ENCODE measurements around the gene BRD3. TPM values are rescaled to one million over a fixed set of nuclear protein-coding genes. Genes with fewer than 3 reads are reported as not detected.

Gene BRD3
- total RNA-seq, 2 experiments from 2014 or later = 3.1 to 16.3 TPM

- DNase-seq (ENCODE audit: low spot score) = no peak
- no peaks in the 10 kb centered on the region for H3K9me2 ChIP-seq (ENCODE audit: insufficient read depth, low read length)
- H3K4me3 ChIP-seq (ENCODE audit: low read depth, low read length, poor library complexity, severe bottlenecking) = no peak overlapping the region
- H2AFZ ChIP-seq (ENCODE audit: low read length) = no peak overlapping the region
- intact Hi-C loops (cut with micrococcal nuclease; ENCODE audit: unreplicated experiment) = no loop called here
- TF ChIP-seq EZH2phosphoT487 (IDR thresholded peaks at IDR 0.05; ENCODE audit: borderline replicate concordance, low read depth, low read length) (no peak), CTCF (conservative IDR thresholded peaks at IDR 0.05; ENCODE audit: low read length) (no peak)
- ChIA-PET POLR2A (no interaction called here), CTCF (ENCODE audit: unreplicated experiment) (no interaction called here)
- no peaks in the 10 kb centered on the region for H3K79me2 ChIP-seq (ENCODE audit: insufficient read depth, low read depth, low read length)
- no peak overlapping the region for H3K4me2 ChIP-seq (ENCODE audit: low read length)
- no peak overlapping the region for H3K27ac ChIP-seq (ENCODE audit: low read depth, low read length, poor library complexity, severe bottlenecking)
- H4K20me1 ChIP-seq (ENCODE audit: insufficient read depth, low read length) = peaks cover 4% of the 10 kb centered on the region; the same call in 1 of the 2 replicates
- H3K36me3 ChIP-seq (ENCODE audit: insufficient read depth, low read length) = no peaks in the 10 kb centered on the region
- BruUV-seq (replicated peaks) = no TSS peak
- H3K9me3 ChIP-seq (ENCODE audit: low read length) = no peaks in the 10 kb centered on the region
- no peaks in the 10 kb centered on the region for H3K4me1 ChIP-seq (ENCODE audit: insufficient read depth, low read length, poor library complexity, severe bottlenecking)
Measured at GRCh38 chr9:134053401-134053871, 14.4 kb downstream of the BRD3 start.

GRCh38 chr9:134052941-134053340, 14.9 kb downstream of the BRD3 start:
- H3K79me2 ChIP-seq (ENCODE audit: insufficient read depth, low read depth, low read length) = no peaks in the 10 kb centered on the region
- no peaks in the 10 kb centered on the region for H3K9me3 ChIP-seq (ENCODE audit: low read length)
- H3K9me2 ChIP-seq (ENCODE audit: insufficient read depth, low read length) = no peaks in the 10 kb centered on the region
- ChIA-PET CTCF (ENCODE audit: unreplicated experiment) (no interaction called here), POLR2A (no interaction called here)
- no peaks in the 10 kb centered on the region for H3K4me1 ChIP-seq (ENCODE audit: insufficient read depth, low read length, poor library complexity, severe bottlenecking)
- no peak overlapping the region for H2AFZ ChIP-seq (ENCODE audit: low read length)
- no peak for DNase-seq (ENCODE audit: low spot score)
- BruUV-seq (replicated peaks) = no TSS peak
- H3K36me3 ChIP-seq (ENCODE audit: insufficient read depth, low read length) = no peaks in the 10 kb centered on the region
- intact Hi-C loops (cut with micrococcal nuclease; ENCODE audit: unreplicated experiment) = no loop called here
- no peak overlapping the region for H3K27ac ChIP-seq (ENCODE audit: low read depth, low read length, poor library complexity, severe bottlenecking)
- H4K20me1 ChIP-seq (ENCODE audit: insufficient read depth, low read length) = peaks cover 4% of the 10 kb centered on the region; the same call in 1 of the 2 replicates
- H3K4me2 ChIP-seq (ENCODE audit: low read length) = no peak overlapping the region
- no peak for TF ChIP-seq CTCF (conservative IDR thresholded peaks at IDR 0.05; ENCODE audit: low read length)
- no peak for TF ChIP-seq EZH2phosphoT487 (IDR thresholded peaks at IDR 0.05; ENCODE audit: borderline replicate concordance, low read depth, low read length)
- H3K4me3 ChIP-seq (ENCODE audit: low read depth, low read length, poor library complexity, severe bottlenecking) = no peak overlapping the region

GRCh38 chr9:134052491-134052890, 15.3 kb downstream of the BRD3 start:
- Histone ChIP-seq H3K9me3 (ENCODE audit: low read length) (no peaks in the 10 kb centered on the region), H3K27ac (ENCODE audit: low read depth, low read length, poor library complexity, severe bottlenecking) (no peak overlapping the region), H3K4me3 (ENCODE audit: low read depth, low read length, poor library complexity, severe bottlenecking) (no peak overlapping the region), H4K20me1 (ENCODE audit: insufficient read depth, low read length) (peaks cover 4% of the 10 kb centered on the region; the same call in 1 of the 2 replicates), H2AFZ (ENCODE audit: low read length) (no peak overlapping the region), H3K4me1 (ENCODE audit: insufficient read depth, low read length, poor library complexity, severe bottlenecking) (no peaks in the 10 kb centered on the region), H3K36me3 (ENCODE audit: insufficient read depth, low read length) (no peaks in the 10 kb centered on the region), H3K9me2 (ENCODE audit: insufficient read depth, low read length) (no peaks in the 10 kb centered on the region), H3K4me2 (ENCODE audit: low read length) (no peak overlapping the region), H3K79me2 (ENCODE audit: insufficient read depth, low read depth, low read length) (no peaks in the 10 kb centered on the region)
- BruUV-seq (replicated peaks) = no TSS peak
- ChIA-PET POLR2A (no interaction called here), CTCF (ENCODE audit: unreplicated experiment) (no interaction called here)
- DNase-seq (ENCODE audit: low spot score) = no peak
- TF ChIP-seq CTCF (conservative IDR thresholded peaks at IDR 0.05; ENCODE audit: low read length) (no peak), EZH2phosphoT487 (IDR thresholded peaks at IDR 0.05; ENCODE audit: borderline replicate concordance, low read depth, low read length) (no peak)
- intact Hi-C loops (cut with micrococcal nuclease; ENCODE audit: unreplicated experiment) = no loop called here
